GM10248 (cell line): ENCODE measurements around the gene TMPRSS11F.

ENCODE experiments used
- CTCF ChIA-PET: fragments of 300-600 bp; sonication (Branson Sonifier 250); formaldehyde crosslinking; extraction: SDS; loops from one replicate; lab custom pipeline; 2021; ENCODE audit warnings: antibody characterized with exemption; lab: Yijun Ruan, JAX
- POLR2A ChIA-PET: fragments of 350-650 bp; sonication (Branson Sonifier 250); formaldehyde crosslinking; extraction: SDS; loops from one replicate; lab custom pipeline; 2020; ENCODE audit warnings: antibody characterized with exemption; lab: Yijun Ruan, JAX
- DNase-seq: peaks from one replicate; pipeline ENCODE4 v3.0.0; 2012; ENCODE audit errors: extremely low spot score
- TF ChIP-seq, protein P1 (sequence below): IDR thresholded peaks from 2 replicates; pipeline ENCODE4 v1.5.1; 2012; ENCODE audit warnings: mild to moderate bottlenecking, low read depth; ENCODE audit errors: extremely low read depth, missing control alignments, control extremely low read depth

TMPRSS11F gene

DNA sequence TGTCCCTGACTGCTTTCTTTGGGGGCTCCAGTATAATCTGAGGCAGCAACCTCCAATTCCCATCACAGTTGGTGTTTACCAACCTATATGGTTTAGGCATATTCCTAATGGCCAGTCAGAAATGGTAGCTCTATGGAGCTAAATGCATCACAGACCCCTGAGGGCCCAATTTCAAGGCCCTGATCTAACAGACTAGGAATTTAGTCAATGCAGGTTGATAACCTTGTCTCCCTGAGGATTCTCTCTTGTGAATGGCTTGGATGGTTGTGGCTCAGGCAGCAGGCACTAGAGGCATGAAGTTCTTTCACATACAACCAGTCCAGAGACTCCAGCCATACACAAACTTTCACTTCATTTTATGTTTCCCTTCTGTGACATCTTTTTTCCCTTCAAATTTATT lies 59.4 kb downstream of the TMPRSS11F start:
- no peak for DNase-seq
- TF ChIP-seq, protein P1, sequence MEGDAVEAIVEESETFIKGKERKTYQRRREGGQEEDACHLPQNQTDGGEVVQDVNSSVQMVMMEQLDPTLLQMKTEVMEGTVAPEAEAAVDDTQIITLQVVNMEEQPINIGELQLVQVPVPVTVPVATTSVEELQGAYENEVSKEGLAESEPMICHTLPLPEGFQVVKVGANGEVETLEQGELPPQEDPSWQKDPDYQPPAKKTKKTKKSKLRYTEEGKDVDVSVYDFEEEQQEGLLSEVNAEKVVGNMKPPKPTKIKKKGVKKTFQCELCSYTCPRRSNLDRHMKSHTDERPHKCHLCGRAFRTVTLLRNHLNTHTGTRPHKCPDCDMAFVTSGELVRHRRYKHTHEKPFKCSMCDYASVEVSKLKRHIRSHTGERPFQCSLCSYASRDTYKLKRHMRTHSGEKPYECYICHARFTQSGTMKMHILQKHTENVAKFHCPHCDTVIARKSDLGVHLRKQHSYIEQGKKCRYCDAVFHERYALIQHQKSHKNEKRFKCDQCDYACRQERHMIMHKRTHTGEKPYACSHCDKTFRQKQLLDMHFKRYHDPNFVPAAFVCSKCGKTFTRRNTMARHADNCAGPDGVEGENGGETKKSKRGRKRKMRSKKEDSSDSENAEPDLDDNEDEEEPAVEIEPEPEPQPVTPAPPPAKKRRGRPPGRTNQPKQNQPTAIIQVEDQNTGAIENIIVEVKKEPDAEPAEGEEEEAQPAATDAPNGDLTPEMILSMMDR = no peak
- ChIA-PET CTCF (interaction anchor here (1.6 kb wide), 1 partner anchor 26 kb away, joined by 3 read pairs; no protein-coding TSS in a partner anchor), POLR2A (no interaction called here)

DNA sequence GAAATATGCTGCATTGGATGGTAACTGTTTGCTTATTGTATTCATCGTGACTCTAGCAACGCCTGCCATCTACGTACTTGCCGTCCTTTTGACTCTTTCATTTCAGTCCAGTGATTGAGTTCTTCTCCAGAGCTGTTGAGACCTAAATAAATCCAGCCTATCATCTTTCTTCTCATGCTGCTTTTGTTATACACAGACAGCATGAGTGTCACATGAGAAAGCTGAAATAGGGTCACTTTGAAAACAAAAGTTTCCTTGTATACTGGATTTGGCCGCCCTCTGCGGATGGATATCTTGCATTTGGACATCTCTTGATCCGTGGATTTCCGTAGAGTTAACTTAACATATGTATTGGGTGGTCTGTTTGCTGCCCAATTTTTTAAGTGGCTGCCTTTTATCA lies 67.2 kb downstream of the TMPRSS11F start:
- POLR2A ChIA-PET = no interaction called here
- DNase-seq = no peak
- TF ChIP-seq, protein P1 = no peak
- CTCF ChIA-PET = no interaction called here

DNA sequence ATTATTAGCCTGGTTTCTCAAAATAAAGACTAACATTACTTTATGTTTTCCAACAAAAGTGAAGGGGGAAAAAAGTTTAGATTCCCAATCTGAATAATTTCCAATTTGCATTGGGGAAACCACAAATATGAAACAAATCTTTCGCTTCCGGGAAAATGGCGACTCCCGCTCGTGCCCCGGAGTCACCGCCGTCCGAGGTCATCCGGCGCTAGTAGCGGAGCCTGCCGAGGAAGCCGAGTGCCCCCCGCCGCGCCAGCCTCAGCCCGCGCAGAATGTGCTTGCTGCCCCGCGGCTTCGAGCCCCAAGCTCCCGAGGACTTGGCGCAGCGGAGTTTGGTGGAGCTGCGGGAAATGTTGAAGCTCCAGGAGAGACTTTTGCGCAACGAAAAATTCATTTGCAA lies 91.4 kb downstream of the TMPRSS11F start:
- POLR2A ChIA-PET = no interaction called here
- no peak for DNase-seq
- TF ChIP-seq, protein P1 = no peak
- CTCF ChIA-PET = no interaction called here

DNA sequence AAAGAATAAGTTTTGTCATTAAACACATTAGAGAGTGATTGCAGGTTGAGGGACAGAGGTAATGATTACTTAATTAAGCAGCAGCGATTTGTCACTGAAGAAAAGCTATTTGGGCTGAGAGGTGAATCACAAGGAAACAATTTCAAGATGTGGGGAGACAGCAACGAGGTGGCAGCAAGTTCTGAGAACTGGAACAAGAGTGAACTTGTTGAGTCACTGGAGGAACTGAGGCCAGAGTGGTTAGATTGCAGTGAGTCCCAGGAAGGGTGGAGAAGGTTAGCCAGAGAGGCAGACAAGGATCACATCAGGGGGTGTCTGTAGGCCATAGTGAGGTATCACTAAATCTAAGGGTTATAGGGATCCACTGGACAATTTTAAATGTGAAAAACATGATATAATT lies 108.5 kb downstream of the TMPRSS11F start:
- ChIA-PET POLR2A (no interaction called here), CTCF (no interaction called here)
- DNase-seq = no peak
- TF ChIP-seq, protein P1 = no peak

DNA sequence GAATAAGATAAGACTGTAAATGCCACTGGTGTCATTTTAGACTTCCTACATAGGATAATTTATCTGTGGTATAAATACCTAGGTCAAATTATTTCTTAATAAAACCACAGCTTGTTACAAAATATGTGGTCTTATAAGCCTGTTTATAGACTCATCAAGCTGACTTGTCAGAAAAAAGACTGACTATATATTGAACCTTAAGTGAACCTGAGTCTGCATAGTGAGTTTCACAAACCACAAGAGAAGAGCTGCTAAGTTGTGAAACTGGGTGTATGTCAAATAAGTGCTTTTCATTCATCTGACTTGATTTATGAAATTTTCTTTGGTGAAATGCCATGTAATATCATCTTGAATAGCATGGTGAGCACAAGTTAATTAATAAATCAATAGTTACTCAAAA lies 118.0 kb downstream of the TMPRSS11F start:
- ChIA-PET CTCF (interaction anchor here (1.3 to 1.6 kb wide), 3 partner anchors 11 to 114 kb away, joined by 4 to 6 read pairs (median 5); no protein-coding TSS in a partner anchor), POLR2A (no interaction called here)
- DNase-seq = no peak
- TF ChIP-seq, protein P1 = no peak
